OCI-LY7 (cell line): ENCODE data around the gene KIF3C.

Experiments
- EZH2phosphoT487 ChIP-seq: fragments of 200-600 bp; sonication (generic); IDR thresholded peaks from 2 replicates; pipeline ENCODE4 v1.6.1; 2018; ENCODE audit warnings: low read depth, borderline replicate concordance, mild to moderate bottlenecking, mixed run types, antibody characterized with exemption, low read length, moderate library complexity, mixed read lengths
- TF ChIP-seq, protein P1 (sequence below): fragments of 200-600 bp; sonication (generic); conservative IDR thresholded peaks from 2 replicates; pipeline ENCODE4 v1.5.1; 2014; ENCODE audit warnings: mild to moderate bottlenecking, antibody characterized with exemption, low read length, moderate library complexity, mixed read lengths

GRCh38 chr2:25983735-25984134, 1.4 kb upstream of the KIF3C start:
- TF ChIP-seq, protein P1, sequence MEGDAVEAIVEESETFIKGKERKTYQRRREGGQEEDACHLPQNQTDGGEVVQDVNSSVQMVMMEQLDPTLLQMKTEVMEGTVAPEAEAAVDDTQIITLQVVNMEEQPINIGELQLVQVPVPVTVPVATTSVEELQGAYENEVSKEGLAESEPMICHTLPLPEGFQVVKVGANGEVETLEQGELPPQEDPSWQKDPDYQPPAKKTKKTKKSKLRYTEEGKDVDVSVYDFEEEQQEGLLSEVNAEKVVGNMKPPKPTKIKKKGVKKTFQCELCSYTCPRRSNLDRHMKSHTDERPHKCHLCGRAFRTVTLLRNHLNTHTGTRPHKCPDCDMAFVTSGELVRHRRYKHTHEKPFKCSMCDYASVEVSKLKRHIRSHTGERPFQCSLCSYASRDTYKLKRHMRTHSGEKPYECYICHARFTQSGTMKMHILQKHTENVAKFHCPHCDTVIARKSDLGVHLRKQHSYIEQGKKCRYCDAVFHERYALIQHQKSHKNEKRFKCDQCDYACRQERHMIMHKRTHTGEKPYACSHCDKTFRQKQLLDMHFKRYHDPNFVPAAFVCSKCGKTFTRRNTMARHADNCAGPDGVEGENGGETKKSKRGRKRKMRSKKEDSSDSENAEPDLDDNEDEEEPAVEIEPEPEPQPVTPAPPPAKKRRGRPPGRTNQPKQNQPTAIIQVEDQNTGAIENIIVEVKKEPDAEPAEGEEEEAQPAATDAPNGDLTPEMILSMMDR, result no peak
- TF ChIP-seq EZH2phosphoT487, result no peak
